ENCODE results near the gene ZNF568. TPM values are rescaled to one million over a fixed set of nuclear protein-coding genes. Genes with fewer than 3 reads are reported as not detected.

ZNF568 gene
- total and polyA plus RNA-seq, 12 donors, result 2.7 to 11.5 (median 8.9) TPM

DNA sequence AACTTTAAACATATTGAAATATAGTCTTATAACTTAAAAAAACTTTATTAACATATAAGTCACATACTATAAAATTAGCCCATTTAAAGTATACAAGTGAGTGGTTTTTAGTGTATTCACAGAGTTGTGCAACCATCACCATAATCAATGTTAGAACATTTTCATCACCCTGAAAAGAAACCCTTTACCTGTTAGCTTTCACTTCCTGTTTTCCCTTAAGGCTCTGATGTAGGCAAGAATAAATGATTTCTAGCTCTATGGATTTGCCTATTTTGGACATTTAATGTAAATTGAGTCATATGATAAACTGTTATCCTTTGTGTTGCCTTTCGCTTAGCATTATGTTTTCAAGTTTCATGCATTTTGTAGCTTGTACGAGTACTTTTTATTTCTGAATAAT, 15.6 kb downstream of the ZNF568 start:
- H3K36me3 ChIP-seq, result peaks cover 0 to 95% (median 45%) of the 10 kb centered on the region in 9 donors
- H3K4me1 ChIP-seq, result no peaks in the 10 kb centered on the region
- H3K27ac ChIP-seq, result no peak overlapping the region
- H3K27me3 ChIP-seq, result no peaks in the 10 kb centered on the region
- H3K9me3 ChIP-seq, result peaks cover 0 to 98% (median 9%) of the 10 kb centered on the region in 11 donors
- TF ChIP-seq, protein P1, sequence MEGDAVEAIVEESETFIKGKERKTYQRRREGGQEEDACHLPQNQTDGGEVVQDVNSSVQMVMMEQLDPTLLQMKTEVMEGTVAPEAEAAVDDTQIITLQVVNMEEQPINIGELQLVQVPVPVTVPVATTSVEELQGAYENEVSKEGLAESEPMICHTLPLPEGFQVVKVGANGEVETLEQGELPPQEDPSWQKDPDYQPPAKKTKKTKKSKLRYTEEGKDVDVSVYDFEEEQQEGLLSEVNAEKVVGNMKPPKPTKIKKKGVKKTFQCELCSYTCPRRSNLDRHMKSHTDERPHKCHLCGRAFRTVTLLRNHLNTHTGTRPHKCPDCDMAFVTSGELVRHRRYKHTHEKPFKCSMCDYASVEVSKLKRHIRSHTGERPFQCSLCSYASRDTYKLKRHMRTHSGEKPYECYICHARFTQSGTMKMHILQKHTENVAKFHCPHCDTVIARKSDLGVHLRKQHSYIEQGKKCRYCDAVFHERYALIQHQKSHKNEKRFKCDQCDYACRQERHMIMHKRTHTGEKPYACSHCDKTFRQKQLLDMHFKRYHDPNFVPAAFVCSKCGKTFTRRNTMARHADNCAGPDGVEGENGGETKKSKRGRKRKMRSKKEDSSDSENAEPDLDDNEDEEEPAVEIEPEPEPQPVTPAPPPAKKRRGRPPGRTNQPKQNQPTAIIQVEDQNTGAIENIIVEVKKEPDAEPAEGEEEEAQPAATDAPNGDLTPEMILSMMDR (IDR thresholded peaks at IDR 0.05), result no peak
- no peak overlapping the region for H3K4me3 ChIP-seq
- WGBS, 2 donors, result 96 to 98% methylated on average over 2 of the region's 2 CpGs
- intact Hi-C loops (cut with DNase I), result no loop called here
- DNase-seq, result no peak
- no peak for ATAC-seq

- no peaks in the 10 kb centered on the region for H3K27me3 ChIP-seq
- peaks cover 0 to 99% (median 76%) of the 10 kb centered on the region in 9 donors for H3K36me3 ChIP-seq
- ATAC-seq (no peak), DNase-seq (no peak)
- intact Hi-C loops (cut with DNase I), result no loop called here
- TF ChIP-seq, protein P1 (IDR thresholded peaks at IDR 0.05), result peak in 2 of 9 donors; percentile 12 to 13
- no peak overlapping the region for H3K27ac ChIP-seq
- H3K4me3 ChIP-seq, result no peak overlapping the region
- no peaks in the 10 kb centered on the region for H3K4me1 ChIP-seq
- peaks cover 0 to 89% (median 5%) of the 10 kb centered on the region in 11 donors for H3K9me3 ChIP-seq
Measured at GRCh38 chr19:36939153-36939552, 23.0 kb downstream of the ZNF568 start.

- DNase-seq (no peak), ATAC-seq (no peak)
- Histone ChIP-seq H3K36me3 (peaks cover 0 to 94% (median 51%) of the 10 kb centered on the region in 9 donors), H3K4me3 (no peak overlapping the region), H3K9me3 (peaks cover 0 to 100% (median 66%) of the 10 kb centered on the region in 11 donors), H3K27me3 (no peaks in the 10 kb centered on the region), H3K27ac (no peak overlapping the region), H3K4me1 (no peaks in the 10 kb centered on the region)
- TF ChIP-seq, protein P1 (IDR thresholded peaks at IDR 0.05), result no peak
- 96% methylated on average over 5 of the region's 5 CpGs for WGBS, 2 donors
- intact Hi-C loops (cut with DNase I), result no loop called here
Measured at GRCh38 chr19:36950335-36951119, 34.4 kb downstream of the ZNF568 start.

GRCh38 chr19:36962346-36962745, 46.2 kb downstream of the ZNF568 start:
- peaks cover 0 to 29% (median 0%) of the 10 kb centered on the region in 9 donors for H3K36me3 ChIP-seq
- TF ChIP-seq, protein P1 (IDR thresholded peaks at IDR 0.05), result no peak
- DNase-seq, result no peak
- H3K9me3 ChIP-seq, result peaks cover 0 to 99% (median 21%) of the 10 kb centered on the region in 11 donors
- intact Hi-C loops (cut with DNase I), result no loop called here
- no peak for ATAC-seq
- H3K27me3 ChIP-seq, result no peaks in the 10 kb centered on the region
- WGBS, 2 donors, result 86 to 89% methylated on average over 6 of the region's 6 CpGs
- H3K27ac ChIP-seq, result no peak overlapping the region
- no peaks in the 10 kb centered on the region for H3K4me1 ChIP-seq
- no peak overlapping the region for H3K4me3 ChIP-seq

Data from heart right ventricle (tissue), 16 donors.